Ascending aorta (tissue), 2 donors: Measurements from ENCODE around the gene LRP1B. TPM values are rescaled to one million over a fixed set of nuclear protein-coding genes. Genes with fewer than 3 reads are reported as not detected.

Experiments used
- DNase-seq, 2 donors: peaks; one replicate each; pipeline ENCODE4 v3.0.0-alpha.2; 2019; ENCODE audit warnings: low spot score in 2 of 2
- H3K27ac ChIP-seq, 2 donors: fragments of 200-600 bp; sonication (generic); one replicate each; pipeline ENCODE4 v1.5.1; 2016 to 2017; ENCODE audit warnings: mild to moderate bottlenecking in 1 of 2
- H3K27me3 ChIP-seq: fragments of 200-600 bp; sonication (generic); one replicate; pipeline ENCODE4 v1.5.1; 2017
- H3K36me3 ChIP-seq, 2 donors: fragments of 200-600 bp; sonication (generic); one replicate each; pipeline ENCODE4 v1.5.1; 2016
- H3K4me1 ChIP-seq, 2 donors: fragments of 200-600 bp; sonication (generic); one replicate each; pipeline ENCODE4 v1.5.1; 2016 to 2017; ENCODE audit warnings: mild to moderate bottlenecking in 1 of 2
- H3K4me3 ChIP-seq, 2 donors: fragments of 200-600 bp; sonication (generic); one replicate each; pipeline ENCODE4 v1.5.1; 2016 to 2017; ENCODE audit warnings: mild to moderate bottlenecking in 1 of 2
- H3K9me3 ChIP-seq, 2 donors: fragments of 200-600 bp; sonication (generic); one replicate each; pipeline ENCODE4 v1.5.1; 2016
- CTCF ChIP-seq, 3 experiments: fragments of 200-600 bp in 2 of 3; fragments of 450-650 bp in 1 of 3; sonication (generic) in 2 of 3; IDR thresholded peaks; one replicate each; pipeline ENCODE4 v1.5.1; 2016 to 2019; ENCODE audit warnings: antibody characterized with exemption in 3 of 3, mild to moderate bottlenecking in 1 of 3, moderate library complexity in 1 of 3
- intact Hi-C: fragments of 100-400 bp; cut with DNase I; formaldehyde crosslinking; loops from one replicate; pipeline ENCODE4 v1.15.1; 2023
- total RNA-seq: library from RNA; depleted of rRNA; stranded (reverse); fragments of >200 nt; gene quantifications from one replicate; pipeline ENCODE4 v1.1.0, GENCODE V29; 2016

Gene LRP1B
- total RNA-seq, 1 donor from 2014 or later: not detected

- no peak for TF ChIP-seq CTCF (IDR thresholded peaks at IDR 0.05)
- Histone ChIP-seq H3K27ac (no peak overlapping the region), H3K27me3 (no peaks in the 10 kb centered on the region), H3K4me3 (no peak overlapping the region), H3K4me1 (no peaks in the 10 kb centered on the region), H3K36me3 (no peaks in the 10 kb centered on the region), H3K9me3 (no peaks in the 10 kb centered on the region)
- DNase-seq: no peak
- intact Hi-C loops: no loop called here
These were observed 1857.4 kb downstream of the LRP1B start for GRCh38 chr2:140273408-140273807.

- Histone ChIP-seq H3K9me3 (no peaks in the 10 kb centered on the region), H3K36me3 (no peaks in the 10 kb centered on the region), H3K4me3 (no peak overlapping the region), H3K4me1 (no peaks in the 10 kb centered on the region), H3K27ac (no peak overlapping the region), H3K27me3 (no peaks in the 10 kb centered on the region)
- intact Hi-C loops: no loop called here
- TF ChIP-seq CTCF (IDR thresholded peaks at IDR 0.05): no peak
- DNase-seq: no peak
These were observed 1860.6 kb downstream of the LRP1B start for GRCh38 chr2:140270224-140270623.

DNA sequence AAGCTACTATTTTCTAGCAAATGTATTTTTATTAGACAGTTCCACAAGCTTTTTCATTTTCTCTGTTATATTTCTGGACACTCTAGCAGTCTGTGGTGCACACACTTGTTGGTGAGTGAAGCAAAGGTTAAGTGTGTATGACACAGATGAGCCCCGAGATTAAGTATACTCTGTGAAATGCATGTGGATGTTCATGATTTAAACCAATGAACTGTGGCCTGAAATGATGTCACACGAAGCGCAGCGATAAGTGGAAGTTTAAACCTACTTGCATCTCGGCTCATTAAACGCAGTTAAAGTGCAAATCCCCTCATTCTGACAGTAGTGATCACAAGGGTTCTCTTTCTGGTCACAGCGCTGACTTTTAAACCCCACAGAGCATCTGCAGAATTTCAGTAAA is 1861.8 kb downstream of the LRP1B start:
- no peak for TF ChIP-seq CTCF (IDR thresholded peaks at IDR 0.05)
- Histone ChIP-seq H3K4me3 (no peak overlapping the region), H3K36me3 (no peaks in the 10 kb centered on the region), H3K4me1 (no peaks in the 10 kb centered on the region), H3K27ac (no peak overlapping the region), H3K9me3 (no peaks in the 10 kb centered on the region), H3K27me3 (no peaks in the 10 kb centered on the region)
- DNase-seq: no peak
- intact Hi-C loops: no loop called here

- Histone ChIP-seq H3K27ac (no peak overlapping the region), H3K27me3 (no peaks in the 10 kb centered on the region)
- intact Hi-C loops: no loop called here
These were observed 1867.9 kb downstream of the LRP1B start for GRCh38 chr2:140262908-140263307.

DNA sequence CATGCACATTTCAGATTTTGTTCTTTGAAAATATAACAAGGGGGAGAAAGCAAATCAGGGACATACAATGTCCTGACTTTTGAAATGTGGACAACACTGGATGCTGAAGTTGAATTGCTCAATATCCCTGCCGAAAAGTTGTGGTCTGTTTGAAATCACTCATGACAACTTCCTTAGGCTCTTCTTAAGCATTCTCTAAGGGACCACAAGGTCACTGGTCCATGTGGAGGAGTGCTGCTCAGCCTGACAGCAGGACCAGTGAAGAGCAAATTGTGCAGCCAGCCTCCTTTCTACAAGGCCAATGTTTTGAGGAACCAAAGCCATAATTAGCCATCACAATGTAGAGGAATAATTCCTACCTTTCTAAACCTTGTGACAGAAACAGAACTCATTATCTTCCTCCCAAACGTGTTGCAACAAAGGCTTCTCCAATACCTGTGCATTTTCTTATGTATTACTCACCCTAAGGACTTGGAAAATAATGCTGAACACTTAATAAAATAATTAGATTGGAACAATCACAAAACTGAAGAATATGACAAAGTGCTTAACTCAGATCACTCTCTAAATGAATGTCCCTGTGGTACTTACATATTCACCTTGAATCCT is 1873.0 kb downstream of the LRP1B start:
- no peaks in the 10 kb centered on the region for H3K4me1 ChIP-seq
- no peaks in the 10 kb centered on the region for H3K27me3 ChIP-seq
- no peaks in the 10 kb centered on the region for H3K36me3 ChIP-seq
- TF ChIP-seq CTCF (IDR thresholded peaks at IDR 0.05): no peak
- no peaks in the 10 kb centered on the region for H3K9me3 ChIP-seq
- DNase-seq: no peak
- H3K27ac ChIP-seq: no peak overlapping the region
- H3K4me3 ChIP-seq: no peak overlapping the region
- intact Hi-C loops: no loop called here

More at GRCh38 chr2:140262908-140263307, 1867.9 kb downstream of the LRP1B start:
- no peak for DNase-seq
- TF ChIP-seq CTCF (IDR thresholded peaks at IDR 0.05): no peak
- Histone ChIP-seq H3K4me3 (no peak overlapping the region), H3K4me1 (no peaks in the 10 kb centered on the region), H3K9me3 (no peaks in the 10 kb centered on the region), H3K36me3 (no peaks in the 10 kb centered on the region)

DNA sequence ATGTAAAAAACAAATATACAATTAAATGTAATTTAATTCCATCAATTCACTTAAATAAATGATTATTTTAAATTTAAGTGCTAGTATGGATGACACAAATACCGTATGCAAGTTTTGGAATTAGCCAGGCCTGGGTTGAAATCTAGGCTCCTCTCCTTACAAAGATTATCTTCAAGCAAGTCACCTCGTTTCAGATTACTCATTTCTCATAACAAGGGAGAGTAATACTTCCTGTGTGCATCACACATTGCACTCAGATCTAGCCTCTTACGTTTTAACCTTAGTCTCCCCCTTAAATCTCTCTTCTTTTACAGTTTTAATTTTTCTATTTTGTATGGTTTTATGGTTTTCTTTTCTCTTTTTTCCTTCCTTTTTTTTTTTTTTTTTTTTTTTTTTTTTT is 1874.7 kb downstream of the LRP1B start:
- Histone ChIP-seq H3K36me3 (no peaks in the 10 kb centered on the region), H3K9me3 (no peaks in the 10 kb centered on the region), H3K27me3 (no peaks in the 10 kb centered on the region), H3K27ac (no peak overlapping the region), H3K4me1 (no peaks in the 10 kb centered on the region), H3K4me3 (no peak overlapping the region)
- TF ChIP-seq CTCF (IDR thresholded peaks at IDR 0.05): no peak
- intact Hi-C loops: no loop called here
- no peak for DNase-seq
